LNCAP (cell line): Measurements from ENCODE around the gene SLC43A3.
A peak's percentile ranks its signal among the peaks of the same experiment; 100 is the strongest.

Experiments used
- TF ChIP-seq, protein P1 (sequence below): fragments of 450-650 bp; IDR thresholded peaks from 2 replicates; pipeline ENCODE4 v1.5.1; 2017; ENCODE audit warnings: mild to moderate bottlenecking

SLC43A3 gene

DNA sequence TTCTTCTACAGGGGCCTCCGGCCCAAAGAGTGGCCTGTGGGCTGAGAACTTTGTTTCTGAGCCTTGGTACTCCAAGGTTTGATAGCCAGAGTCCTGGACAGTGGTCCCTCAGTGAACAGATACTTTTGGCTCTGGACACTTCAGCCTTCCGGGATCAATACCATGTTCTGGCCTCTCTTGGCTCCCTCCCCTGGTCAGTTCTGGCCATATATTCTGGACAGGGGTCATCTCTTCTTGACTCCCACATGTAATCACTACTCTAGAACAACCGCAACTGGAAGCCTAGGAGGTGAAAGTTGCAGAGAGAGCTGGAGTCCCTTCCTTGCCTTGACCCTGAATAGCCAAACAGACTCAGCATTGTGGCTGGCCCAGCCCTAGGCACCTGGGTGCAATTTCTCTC lies 35.7 kb upstream of the SLC43A3 start:
- TF ChIP-seq, protein P1, sequence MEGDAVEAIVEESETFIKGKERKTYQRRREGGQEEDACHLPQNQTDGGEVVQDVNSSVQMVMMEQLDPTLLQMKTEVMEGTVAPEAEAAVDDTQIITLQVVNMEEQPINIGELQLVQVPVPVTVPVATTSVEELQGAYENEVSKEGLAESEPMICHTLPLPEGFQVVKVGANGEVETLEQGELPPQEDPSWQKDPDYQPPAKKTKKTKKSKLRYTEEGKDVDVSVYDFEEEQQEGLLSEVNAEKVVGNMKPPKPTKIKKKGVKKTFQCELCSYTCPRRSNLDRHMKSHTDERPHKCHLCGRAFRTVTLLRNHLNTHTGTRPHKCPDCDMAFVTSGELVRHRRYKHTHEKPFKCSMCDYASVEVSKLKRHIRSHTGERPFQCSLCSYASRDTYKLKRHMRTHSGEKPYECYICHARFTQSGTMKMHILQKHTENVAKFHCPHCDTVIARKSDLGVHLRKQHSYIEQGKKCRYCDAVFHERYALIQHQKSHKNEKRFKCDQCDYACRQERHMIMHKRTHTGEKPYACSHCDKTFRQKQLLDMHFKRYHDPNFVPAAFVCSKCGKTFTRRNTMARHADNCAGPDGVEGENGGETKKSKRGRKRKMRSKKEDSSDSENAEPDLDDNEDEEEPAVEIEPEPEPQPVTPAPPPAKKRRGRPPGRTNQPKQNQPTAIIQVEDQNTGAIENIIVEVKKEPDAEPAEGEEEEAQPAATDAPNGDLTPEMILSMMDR: no peak

DNA sequence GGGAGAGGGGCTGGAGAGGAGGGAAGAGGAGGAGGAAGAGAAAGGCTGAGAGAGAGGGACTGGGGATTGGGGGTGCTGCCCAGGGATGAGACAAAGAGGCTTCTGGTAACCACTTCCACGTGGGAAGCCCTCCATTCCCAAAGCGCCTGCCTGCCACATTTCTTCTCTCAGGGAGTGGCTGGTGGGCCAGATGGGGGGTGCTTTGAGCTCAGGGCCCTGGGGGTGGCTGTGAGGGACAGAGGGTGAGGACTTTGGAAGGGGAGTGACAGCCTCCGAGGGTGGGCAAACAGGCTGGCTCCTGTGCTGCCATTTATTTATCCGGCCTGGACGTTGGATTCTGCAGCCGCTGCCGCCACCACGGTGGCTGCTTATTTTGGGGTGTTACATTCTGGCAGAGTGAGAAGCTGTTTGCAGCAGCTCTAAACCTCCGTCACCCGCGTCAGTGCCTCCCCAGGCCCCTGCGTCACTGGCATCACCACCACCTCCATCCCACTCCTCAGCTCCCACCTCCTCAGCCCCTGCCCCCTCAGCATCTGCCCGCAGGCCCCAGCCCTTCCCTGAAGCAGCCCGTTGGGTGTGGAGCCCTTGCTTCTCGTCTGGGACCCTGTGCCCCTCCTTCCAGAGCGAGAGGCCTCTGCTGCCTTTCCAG lies 35.0 kb upstream of the SLC43A3 start:
- TF ChIP-seq, protein P1: no peak

DNA sequence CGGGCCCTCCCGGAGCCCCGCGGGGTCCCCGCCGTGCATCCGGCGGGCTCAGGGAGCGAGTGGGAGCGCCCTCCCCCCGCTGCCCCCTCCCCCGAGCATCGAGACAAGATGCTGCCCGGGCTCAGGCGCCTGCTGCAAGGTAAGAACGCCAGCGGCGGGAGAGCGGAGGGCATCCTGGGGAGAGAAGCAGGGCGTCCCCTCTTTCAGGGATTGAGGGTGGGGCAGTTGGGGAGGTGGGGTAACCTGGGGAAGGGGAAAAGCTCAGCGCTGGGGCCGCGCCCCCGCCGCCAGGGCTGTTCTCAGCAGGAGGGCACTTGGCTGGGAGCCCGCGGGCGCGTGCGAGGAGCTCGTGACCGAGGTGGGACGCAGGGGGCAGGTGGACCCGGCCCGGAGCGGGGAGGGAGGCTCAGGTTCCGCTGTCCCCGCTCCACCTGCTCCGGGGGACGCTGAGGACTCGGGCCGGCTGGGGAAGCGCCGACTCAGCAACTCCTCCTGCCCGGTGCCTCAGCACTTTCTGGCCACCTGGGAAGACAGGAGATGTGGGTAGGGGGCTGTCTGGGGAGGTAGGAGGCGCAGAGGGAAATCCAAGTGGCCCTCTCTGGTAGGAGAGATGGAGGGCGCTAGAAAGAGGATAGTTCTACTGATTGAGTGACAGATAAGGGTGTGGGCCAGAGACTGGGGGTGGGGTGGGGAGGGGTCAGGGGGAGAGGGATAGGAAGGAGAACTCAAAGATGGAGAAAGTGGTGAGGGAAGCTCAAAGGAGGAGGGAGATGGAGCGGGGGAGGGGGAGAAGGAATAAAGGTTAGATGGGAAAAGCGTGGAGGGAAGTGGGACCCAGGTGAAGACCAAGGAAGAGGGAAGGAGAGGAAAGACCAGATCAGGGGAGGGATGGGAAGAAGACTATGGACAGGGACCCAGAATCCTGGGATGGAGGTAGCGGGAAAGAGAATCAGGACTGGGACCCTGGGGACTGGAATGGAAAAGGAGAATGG lies 34.1 kb upstream of the SLC43A3 start:
- TF ChIP-seq, protein P1: no peak

DNA sequence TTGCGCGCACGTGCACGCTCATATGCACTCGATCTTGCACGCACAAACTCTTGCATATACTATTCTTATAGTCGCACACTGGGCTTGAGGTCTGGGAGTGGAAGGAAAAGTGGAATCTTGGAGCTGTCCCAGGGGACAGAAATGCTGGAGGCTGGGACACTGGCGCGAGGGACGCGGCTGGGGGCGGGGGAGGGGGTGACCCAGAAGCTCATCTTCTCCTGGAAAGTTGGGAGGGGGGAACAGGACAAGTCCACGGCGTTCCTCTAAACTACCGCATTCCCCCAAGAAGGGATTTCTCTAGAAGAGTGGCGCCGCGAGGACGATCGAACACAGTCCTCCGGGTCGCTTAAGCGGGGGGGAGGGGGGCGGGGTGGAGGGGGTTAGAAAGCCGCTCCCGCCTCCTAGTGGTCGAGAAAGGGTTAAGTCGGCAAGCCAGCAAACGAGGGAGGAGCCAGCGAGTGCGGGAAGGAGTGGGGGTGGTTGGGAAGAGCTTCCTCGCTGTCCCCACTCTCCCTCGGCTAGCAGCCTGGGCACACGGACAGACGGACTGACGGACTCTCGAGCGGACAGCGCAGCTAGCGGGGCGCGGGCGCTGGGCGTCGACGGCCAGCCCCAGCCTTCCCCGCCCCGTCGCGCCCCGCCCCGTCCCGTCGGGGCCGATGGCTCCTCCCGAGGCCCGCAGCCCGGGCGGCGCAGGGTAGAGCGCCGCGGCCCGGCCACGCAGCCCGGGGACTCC lies 33.3 kb upstream of the SLC43A3 start, which contains the start of gene RTN4RL2:
Gene RTN4RL2, plus strand, starts transcription at position 507 of the 736 bp plus-strand sequence. CDS start 338 bp downstream, outside the sequence.
- TF ChIP-seq, protein P1: no peak; the same call in 1 of the 2 replicates

DNA sequence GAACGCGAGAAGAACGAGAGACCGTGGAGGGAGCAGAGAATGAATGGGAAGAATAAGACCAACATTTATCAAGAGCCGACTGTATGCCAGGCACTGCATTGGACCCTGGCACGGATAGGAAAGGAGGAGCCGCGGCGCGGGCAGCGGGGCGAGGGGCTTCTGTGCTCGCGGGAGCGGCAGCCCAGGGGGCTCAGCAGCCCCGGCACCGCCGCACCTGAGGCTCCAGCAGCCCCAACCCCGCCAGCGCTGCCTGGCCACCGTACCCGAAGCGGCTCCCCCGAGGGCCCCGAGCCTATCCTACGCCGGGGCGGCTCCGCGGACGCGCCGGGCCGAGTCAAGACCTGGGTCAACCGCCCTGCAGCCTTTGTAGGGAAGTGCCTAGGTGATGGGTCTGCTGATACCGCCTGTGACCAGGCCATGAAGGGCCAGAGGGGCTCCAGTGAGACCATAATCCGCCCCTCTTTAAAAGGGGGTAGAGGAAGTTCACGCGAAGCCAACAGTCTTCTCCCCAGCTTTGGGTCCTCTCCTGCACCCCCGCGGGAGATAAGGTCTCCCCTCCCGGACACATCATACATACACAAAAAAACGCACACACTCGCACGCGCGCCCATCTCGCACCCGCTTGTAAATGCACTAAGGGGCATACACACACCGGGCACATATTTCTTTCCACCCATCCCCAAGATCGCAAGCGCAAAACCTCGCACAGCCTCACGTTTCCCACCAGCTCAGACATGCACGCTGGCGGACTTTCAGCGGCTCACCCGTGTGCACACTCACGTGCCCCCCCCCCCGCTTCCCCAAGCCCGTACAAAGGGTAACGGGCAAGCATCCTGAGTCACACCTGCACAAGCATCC lies 32.5 kb upstream of the SLC43A3 start:
- TF ChIP-seq, protein P1: no peak

DNA sequence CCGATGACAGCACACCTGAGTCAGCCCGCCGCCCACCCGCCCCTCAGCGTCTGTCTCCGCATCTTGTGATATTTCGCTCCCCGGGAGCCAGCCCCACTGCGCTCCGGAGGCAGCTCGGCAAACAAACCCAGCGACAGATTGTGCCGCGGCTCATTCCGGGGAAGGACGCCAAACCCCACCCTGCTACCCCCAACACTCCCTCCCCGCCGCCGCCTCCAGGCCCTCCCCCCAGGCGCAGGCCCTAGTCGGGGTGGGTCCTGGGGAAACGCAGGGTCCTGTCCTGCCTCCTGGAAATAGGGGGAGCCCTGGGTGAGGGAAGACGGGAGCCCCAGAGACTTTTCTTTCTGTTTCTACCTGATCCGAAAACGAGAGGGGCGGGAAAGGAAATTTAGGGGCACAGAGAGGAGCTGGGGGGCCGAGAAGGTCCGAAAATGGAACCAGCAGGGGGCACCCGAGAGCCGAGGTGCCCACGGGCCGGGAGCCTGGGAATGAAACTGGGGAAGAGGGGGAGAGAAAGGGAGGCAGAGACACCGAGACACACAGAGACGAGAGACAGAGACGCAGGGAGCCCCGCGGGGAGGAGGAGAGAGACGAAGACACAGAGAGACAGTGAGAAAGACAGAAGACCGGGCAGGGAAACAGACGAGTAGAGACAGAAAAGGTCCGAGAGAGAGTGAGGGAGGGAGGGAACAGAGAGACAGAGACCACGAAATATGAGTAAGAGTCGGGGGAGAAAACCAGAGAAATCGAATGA lies 31.7 kb upstream of the SLC43A3 start:
- TF ChIP-seq, protein P1: peak; percentile 95
